K562 (cell line): ENCODE measurements around the gene DNAAF3. TPM values are rescaled to one million over a fixed set of nuclear protein-coding genes. Genes with fewer than 3 reads are reported as not detected.

Source experiments
- BCLAF1 ChIP-seq, 2 experiments: fragments of 450-650 bp in 1 of 2; IDR thresholded peaks; 2 replicates each; pipeline ENCODE4 v1.6.1; 2011 to 2017; ENCODE audit warnings: low read depth in 2 of 2, antibody characterized with exemption in 1 of 2, borderline replicate concordance in 1 of 2, low read length in 1 of 2, mild to moderate bottlenecking in 1 of 2, mixed read lengths in 1 of 2; ENCODE audit not compliant: control insufficient read depth in 1 of 2
- CREBBP ChIP-seq: IDR thresholded peaks from one replicate; pipeline ENCODE4 v1.6.1; 2012; ENCODE audit warnings: low read depth, mild to moderate bottlenecking, control low read depth, inconsistent platforms, low read length
- CREM ChIP-seq: IDR thresholded peaks from 2 replicates; pipeline ENCODE4 v1.6.1; 2014; ENCODE audit warnings: antibody characterized with exemption, low read depth
- ELK1 ChIP-seq: sonication (generic); formaldehyde crosslinking; IDR thresholded peaks from 2 replicates; pipeline ENCODE4 v1.8.1; 2022; ENCODE audit warnings: missing genetic modification reagents
- ETV1 ChIP-seq: fragments of 450-650 bp; conservative IDR thresholded peaks from 2 replicates; pipeline ENCODE4 v1.6.1; 2016; ENCODE audit warnings: missing genetic modification characterization, control low read depth, low read depth, missing compliant biosample characterization
- FIP1L1 ChIP-seq: fragments of 200-400 bp; formaldehyde crosslinking; IDR thresholded peaks from 2 replicates; pipeline ENCODE4 v1.6.1; 2018; ENCODE audit warnings: mild to moderate bottlenecking, low read depth, low read length; ENCODE audit not compliant: poor library complexity, severe bottlenecking
- FOXP1 ChIP-seq: sonication (generic); formaldehyde crosslinking; IDR thresholded peaks from 2 replicates; pipeline ENCODE4 v1.8.0; 2022; ENCODE audit warnings: mild to moderate bottlenecking, missing genetic modification reagents
- ILK ChIP-seq: fragments of 450-650 bp; IDR thresholded peaks from 2 replicates; pipeline ENCODE4 v1.6.1; 2016; ENCODE audit warnings: missing genetic modification characterization, low read depth, mild to moderate bottlenecking, missing compliant biosample characterization, moderate library complexity, borderline replicate concordance
- MAX ChIP-seq: sonication (generic); formaldehyde crosslinking; IDR thresholded peaks from 2 replicates; pipeline ENCODE4 v1.9.0; 2022; ENCODE audit warnings: mild to moderate bottlenecking, missing genetic modification reagents
- MCM3 ChIP-seq: fragments of 450-650 bp; IDR thresholded peaks from 2 replicates; pipeline ENCODE4 v1.6.1; 2016
- NR0B1 ChIP-seq: fragments of 450-650 bp; IDR thresholded peaks from one replicate; pipeline ENCODE4 v1.6.1; 2018; ENCODE audit warnings: mild to moderate bottlenecking, moderate library complexity; ENCODE audit not compliant: partially characterized antibody
- PML ChIP-seq: IDR thresholded peaks from 2 replicates; pipeline ENCODE4 v1.6.1; 2012; ENCODE audit warnings: low read length, inconsistent platforms
- RFX7 ChIP-seq: fragments of 250-450 bp; sonication (Bioruptor Pico); IDR thresholded peaks from 2 replicates; pipeline ENCODE4 v1.5.1; 2021; ENCODE audit warnings: mild to moderate bottlenecking
- SRF ChIP-seq, 2 experiments: fragments of 250-450, 450-650 bp in 1 of 2; sonication (Bioruptor Pico) in 1 of 2; sonication (generic) in 1 of 2; formaldehyde crosslinking; IDR thresholded peaks; 2 replicates each; pipeline versions ENCODE4 v1.5.0 to v1.5.1; 2020 to 2022; ENCODE audit warnings: mild to moderate bottlenecking in 1 of 2, missing genetic modification reagents in 1 of 2
- STAT5A ChIP-seq: IDR thresholded peaks from 2 replicates; pipeline ENCODE4 v1.6.1; 2012; ENCODE audit warnings: low read length, inconsistent platforms, borderline replicate concordance
- WHSC1 ChIP-seq: IDR thresholded peaks from one replicate; pipeline ENCODE4 v1.6.1; 2012; ENCODE audit warnings: low read length, control low read depth, inconsistent platforms
- ZKSCAN1 ChIP-seq: fragments of 150-350 bp; IDR thresholded peaks from 2 replicates; pipeline ENCODE4 v1.6.1; 2016; ENCODE audit warnings: low read depth, low read length
- ZNF592 ChIP-seq: fragments of 450-650 bp; IDR thresholded peaks from 2 replicates; pipeline ENCODE4 v1.6.1; 2017; ENCODE audit warnings: antibody characterized with exemption, mild to moderate bottlenecking
- polyA plus RNA-seq, 8 experiments: library from polyadenylated mRNA; depleted of rRNA in 4 of 8; stranded (reverse) in 5 of 8; unstranded in 3 of 8; fragments of >200 nt; fragmentation: Nextera tagmentation in 2 of 8; fragmentation: Illumina TruSeq in 1 of 8; extraction: Ambion mirVana in 2 of 8; extraction: Trizol in 1 of 8; gene quantifications; 2 replicates each; pipeline versions ENCODE4 v1.2.1 to v1.2.3, GENCODE V29; 2011 to 2014; ENCODE audit warnings: inconsistent platforms in 1 of 8, missing spikeins in 1 of 8
- total RNA-seq, 7 experiments: library from RNA; depleted of rRNA in 6 of 7; stranded (reverse); fragments of >200 nt in 6 of 7; fragmentation: Illumina TruSeq in 2 of 7; extraction: Trizol in 2 of 7; gene quantifications; 2 replicates each; pipeline versions ENCODE4 v1.2.1 to v1.2.3, GENCODE V29; 2011 to 2021; ENCODE audit warnings: low replicate concordance in 1 of 7

DNAAF3 gene
- total and polyA plus RNA-seq, 9 of the 15 experiments (the other 6 are each of a cell fraction or from before 2014, with no cell fraction given): 21.6 to 61.5 (median 43.0) TPM

GRCh38 chr19:55118401-55118991 lies 47.9 kb downstream of the DNAAF3 start (continued):
- TF ChIP-seq BCLAF1 (IDR thresholded peaks at IDR 0.05; ENCODE audit: borderline replicate concordance in 1 of 2, control insufficient read depth in 1 of 2, low read depth in 2 of 2, low read length in 1 of 2) (no peak), CREBBP (no peak), PML (no peak), STAT5A (no peak), CREM (0 out of 2 replicates have a peak, but pooled peaks have one; percentile 17), ETV1 (tag) (no peak), FIP1L1 (no peak), RFX7 (CRISPR knock-in tag) (no peak), ELK1 (CRISPR knock-in tag) (no peak), ILK (tag) (no peak), MAX (CRISPR knock-in tag) (0 out of 2 replicates have a peak, but pooled peaks have one; percentile 31), MCM3 (no peak), SRF (CRISPR knock-in tag; IDR thresholded peaks at IDR 0.05) (no peak), NR0B1 (no peak), ZNF592 (peak; percentile 86), WHSC1 (no peak), FOXP1 (CRISPR knock-in tag) (no peak), ZKSCAN1 (no peak)
